ENCODE results near the gene TBC1D20. TPM values are rescaled to one million over a fixed set of nuclear protein-coding genes. Genes with fewer than 3 reads are reported as not detected.

TBC1D20 gene
- total and polyA plus RNA-seq, 2 donors (not counting 3 experiments of a cell fraction or from before 2014, with no cell fraction given) = 34.3 to 36.1 TPM

GRCh38 chr20:432208-432607 is 30.1 kb downstream of the TBC1D20 start:
- dilution Hi-C loops (cut with MboI; ENCODE audit: extremely low pct_ligation_motif_present, low sequenced_read_pairs) = no loop called here
- intact Hi-C loops (cut with micrococcal nuclease) = no loop called here
- no peak overlapping the region for H3K9ac ChIP-seq (replicated peaks; ENCODE audit: extremely low read depth, insufficient read depth, low read length)
- BruUV-seq (replicated peaks) = no TSS peak
- no peaks in the 10 kb centered on the region for H3K27me3 ChIP-seq (ENCODE audit: control insufficient read depth in 2 of 2, insufficient read depth in 2 of 2, low read length in 2 of 2)
- ChIA-PET CTCF (interaction anchor here (0.8 to 5.3 kb wide), 15 partner anchors 22 to 306 kb away, joined by 4 to 120 read pairs (median 9); partner anchors contain the start of genes NRSN2, SOX12 and TRIB3), POLR2A (no interaction called here)
- no peaks in the 10 kb centered on the region for H3K79me2 ChIP-seq (ENCODE audit: control insufficient read depth, insufficient read depth, low read length)
- peaks cover 0 to 35% of the 10 kb centered on the region in 2 experiments for H3K36me3 ChIP-seq (ENCODE audit: control insufficient read depth in 2 of 2, extremely low read depth in 1 of 2, insufficient read depth in 2 of 2, low read length in 2 of 2)
- FAIRE-seq (no peak), DNase-seq (ENCODE audit: low read depth, low spot score) (no peak)
- no peaks in the 10 kb centered on the region for H4K20me1 ChIP-seq (replicated peaks; ENCODE audit: control insufficient read depth, extremely low read depth, insufficient read depth, low read length)
- H3K9me3 ChIP-seq (replicated peaks; ENCODE audit: control insufficient read depth, insufficient read depth, low read length) = no peaks in the 10 kb centered on the region
- TF ChIP-seq JUN (IDR thresholded peaks at IDR 0.05; ENCODE audit: borderline replicate concordance, insufficient read depth, insufficient read length, low read depth) (no peak), POLR2AphosphoS5 (IDR thresholded peaks at IDR 0.05; ENCODE audit: insufficient read depth, low read depth, low read length) (no peak), CTCF (IDR thresholded peaks at IDR 0.05; ENCODE audit: extremely low read depth in 1 of 2, insufficient read depth in 1 of 2, low read depth in 1 of 2, low read length in 2 of 2) (no peak), FOS (IDR thresholded peaks at IDR 0.05; ENCODE audit: borderline replicate concordance, insufficient read depth, low read length) (no peak), GATA2 (IDR thresholded peaks at IDR 0.05; ENCODE audit: insufficient read depth, insufficient read length, low read depth, low read length) (no peak), EZH2 (IDR thresholded peaks at IDR 0.05; ENCODE audit: borderline replicate concordance, low read depth, low read length, severe bottlenecking) (no peak), MYC (IDR thresholded peaks at IDR 0.05; ENCODE audit: low read depth, low read length) (no peak), POLR2A (IDR thresholded peaks at IDR 0.05; ENCODE audit: low read depth, low read length) (no peak), MAX (IDR thresholded peaks at IDR 0.05; ENCODE audit: insufficient read depth, insufficient read length) (no peak)
- no peak overlapping the region for H3K4me3 ChIP-seq (replicated peaks in 1 of 3; ENCODE audit: insufficient read depth in 1 of 3, low read depth in 1 of 3, low read length in 3 of 3)
- H3K27ac ChIP-seq (ENCODE audit: insufficient read depth, low read depth, low read length) = no peak overlapping the region
- no peaks in the 10 kb centered on the region for H3K4me1 ChIP-seq (ENCODE audit: control insufficient read depth, extremely low read depth, insufficient read depth, low read length)
- H3K9me1 ChIP-seq (replicated peaks; ENCODE audit: control insufficient read depth, extremely low read depth, insufficient read depth, low read length) = no peaks in the 10 kb centered on the region
- H2AFZ ChIP-seq (ENCODE audit: low read depth, low read length) = no peak overlapping the region
- H3K4me2 ChIP-seq (ENCODE audit: insufficient read depth, low read length) = no peak overlapping the region
